ENCODE results near the gene PCDHGA10.
"Not testable (repeated sequence)": the region's sequence is repeated elsewhere in the genome, so short reads cannot be mapped to it uniquely, and the experiment has no call there.

The PCDHGA10 gene

GRCh38 chr5:141427783-141428426, 15.1 kb downstream of the PCDHGA10 start:
- Histone ChIP-seq H3K9ac (ENCODE audit: low read depth, low read length) (no peak overlapping the region), H3K36me3 (ENCODE audit: insufficient read depth, low read length) (no peaks in the 10 kb centered on the region; the same call in 1 of the 2 replicates), H3K9me3 (ENCODE audit: control insufficient read depth, insufficient read depth, low read length) (no peaks in the 10 kb centered on the region; the same call in none of the 2 replicates), H3K4me1 (ENCODE audit: insufficient read depth, low read length) (no peaks in the 10 kb centered on the region)

GRCh38 chr5:141430332-141431113, 17.7 kb downstream of the PCDHGA10 start, which contains the start of gene PCDHGA12:
Gene PCDHGA12, plus strand, starts transcription at chr5:141430507. Its CDS starts 253 bp downstream, at chr5:141430760.
- no peaks in the 10 kb centered on the region; the same call in none of the 2 replicates for H3K9me3 ChIP-seq (ENCODE audit: control insufficient read depth, insufficient read depth, low read length)
- no peaks in the 10 kb centered on the region; the same call in 1 of the 2 replicates for H3K36me3 ChIP-seq (ENCODE audit: insufficient read depth, low read length)
- no peak within 1 kb of the TSS for H3K9ac ChIP-seq (ENCODE audit: low read depth, low read length)
- H3K4me1 ChIP-seq (ENCODE audit: insufficient read depth, low read length) = no peaks in the 10 kb centered on the region

- Histone ChIP-seq H3K4me1 (ENCODE audit: insufficient read depth, low read length) (no peaks in the 10 kb centered on the region), H3K9me3 (ENCODE audit: control insufficient read depth, insufficient read depth, low read length) (no peaks in the 10 kb centered on the region; the same call in none of the 2 replicates), H3K9ac (ENCODE audit: low read depth, low read length) (no peak overlapping the region), H3K36me3 (ENCODE audit: insufficient read depth, low read length) (no peaks in the 10 kb centered on the region; the same call in 1 of the 2 replicates)
These were observed 18.5 kb downstream of the PCDHGA10 start for GRCh38 chr5:141431286-141431685.

- H3K9ac ChIP-seq (ENCODE audit: low read depth, low read length); H3K9me3 ChIP-seq (ENCODE audit: control insufficient read depth, insufficient read depth, low read length): not testable (repeated sequence)
These were observed 19.5 kb downstream of the PCDHGA10 start for GRCh38 chr5:141432308-141432707.

GRCh38 chr5:141432726-141433125, 19.9 kb downstream of the PCDHGA10 start:
- not testable (repeated sequence) for H3K4me1 ChIP-seq (ENCODE audit: insufficient read depth, low read length); H3K36me3 ChIP-seq (ENCODE audit: insufficient read depth, low read length); H3K9ac ChIP-seq (ENCODE audit: low read depth, low read length); H3K9me3 ChIP-seq (ENCODE audit: control insufficient read depth, insufficient read depth, low read length)

More at GRCh38 chr5:141432308-141432707, 19.5 kb downstream of the PCDHGA10 start:
- H3K4me1 ChIP-seq (ENCODE audit: insufficient read depth, low read length); H3K36me3 ChIP-seq (ENCODE audit: insufficient read depth, low read length): not testable (repeated sequence)

GRCh38 chr5:141434006-141434405, 21.2 kb downstream of the PCDHGA10 start:
- no peaks in the 10 kb centered on the region; the same call in 1 of the 2 replicates for H3K9me3 ChIP-seq (ENCODE audit: control insufficient read depth, insufficient read depth, low read length)
- H3K4me1 ChIP-seq (ENCODE audit: insufficient read depth, low read length) = no peaks in the 10 kb centered on the region
- H3K36me3 ChIP-seq (ENCODE audit: insufficient read depth, low read length) = no peaks in the 10 kb centered on the region; the same call in 1 of the 2 replicates
- no peak overlapping the region for H3K9ac ChIP-seq (ENCODE audit: low read depth, low read length)

GRCh38 chr5:141437221-141437620, 24.4 kb downstream of the PCDHGA10 start:
- Histone ChIP-seq H3K36me3 (ENCODE audit: insufficient read depth, low read length) (no peaks in the 10 kb centered on the region), H3K4me1 (ENCODE audit: insufficient read depth, low read length) (no peaks in the 10 kb centered on the region), H3K9me3 (ENCODE audit: control insufficient read depth, insufficient read depth, low read length) (no peaks in the 10 kb centered on the region; the same call in 1 of the 2 replicates), H3K9ac (ENCODE audit: low read depth, low read length) (no peak overlapping the region)

GRCh38 chr5:141439411-141440141, 26.8 kb downstream of the PCDHGA10 start:
- no peaks in the 10 kb centered on the region for H3K4me1 ChIP-seq (ENCODE audit: insufficient read depth, low read length)
- H3K36me3 ChIP-seq (ENCODE audit: insufficient read depth, low read length) = no peaks in the 10 kb centered on the region
- no peaks in the 10 kb centered on the region; the same call in 1 of the 2 replicates for H3K9me3 ChIP-seq (ENCODE audit: control insufficient read depth, insufficient read depth, low read length)
- no peak overlapping the region for H3K9ac ChIP-seq (ENCODE audit: low read depth, low read length)

GRCh38 chr5:141440341-141440740, 27.6 kb downstream of the PCDHGA10 start:
- no peaks in the 10 kb centered on the region for H3K4me1 ChIP-seq (ENCODE audit: insufficient read depth, low read length)
- no peaks in the 10 kb centered on the region; the same call in 1 of the 2 replicates for H3K9me3 ChIP-seq (ENCODE audit: control insufficient read depth, insufficient read depth, low read length)
- no peaks in the 10 kb centered on the region for H3K36me3 ChIP-seq (ENCODE audit: insufficient read depth, low read length)
- no peak overlapping the region for H3K9ac ChIP-seq (ENCODE audit: low read depth, low read length)

- Histone ChIP-seq H3K4me1 (ENCODE audit: insufficient read depth, low read length) (no peaks in the 10 kb centered on the region), H3K9me3 (ENCODE audit: control insufficient read depth, insufficient read depth, low read length) (no peaks in the 10 kb centered on the region; the same call in 1 of the 2 replicates), H3K36me3 (ENCODE audit: insufficient read depth, low read length) (no peaks in the 10 kb centered on the region), H3K9ac (ENCODE audit: low read depth, low read length) (no peak overlapping the region)
These were observed 28.9 kb downstream of the PCDHGA10 start for GRCh38 chr5:141441571-141442170.

GRCh38 chr5:141465351-141465750, 52.6 kb downstream of the PCDHGA10 start:
- Histone ChIP-seq H3K4me1 (ENCODE audit: insufficient read depth, low read length) (no peaks in the 10 kb centered on the region), H3K36me3 (ENCODE audit: insufficient read depth, low read length) (no peaks in the 10 kb centered on the region), H3K9ac (ENCODE audit: low read depth, low read length) (no peak overlapping the region), H3K9me3 (ENCODE audit: control insufficient read depth, insufficient read depth, low read length) (no peaks in the 10 kb centered on the region)

Data from ES-I3 (cell line).